Fibroblast of pulmonary artery (primary cell): ENCODE measurements around the gene ASB13.

Experiments
- DNase-seq: peaks from one replicate; pipeline ENCODE4 v3.0.0-alpha.2; 2010; ENCODE audit warnings: low read depth
- H3K4me3 ChIP-seq: replicated peaks from 2 replicates; pipeline ENCODE4 v1.5.1; 2011; ENCODE audit warnings: low read depth, mild to moderate bottlenecking, control low read depth, low read length, moderate library complexity
- CTCF ChIP-seq: IDR thresholded peaks from 2 replicates; pipeline ENCODE4 v1.5.1; 2011; ENCODE audit warnings: mild to moderate bottlenecking, control low read depth, low read length, inconsistent platforms; ENCODE audit errors: missing control alignments

The ASB13 gene

GRCh38 chr10:5649746-5650145, 16.6 kb downstream of the ASB13 start:
- DNase-seq, result no peak
- H3K4me3 ChIP-seq, result no peak overlapping the region
- no peak for TF ChIP-seq CTCF

GRCh38 chr10:5648494-5649457, 17.6 kb downstream of the ASB13 start:
- H3K4me3 ChIP-seq, result no peak overlapping the region
- no peak for TF ChIP-seq CTCF
- no peak for DNase-seq

- TF ChIP-seq CTCF, result no peak
- DNase-seq, result no peak
Measured at GRCh38 chr10:5647507-5648240, 18.7 kb downstream of the ASB13 start.

GRCh38 chr10:5645944-5646617, 20.3 kb downstream of the ASB13 start:
- no peak for TF ChIP-seq CTCF
- no peak overlapping the region for H3K4me3 ChIP-seq
- DNase-seq, result no peak

More at GRCh38 chr10:5647507-5648240, 18.7 kb downstream of the ASB13 start:
- no peak overlapping the region for H3K4me3 ChIP-seq

- DNase-seq, result no peak
- no peak for TF ChIP-seq CTCF
- no peak overlapping the region for H3K4me3 ChIP-seq
Measured at GRCh38 chr10:5645375-5645774, 21.0 kb downstream of the ASB13 start.

- H3K4me3 ChIP-seq, result no peak overlapping the region
- DNase-seq, result no peak
- no peak for TF ChIP-seq CTCF
Measured at GRCh38 chr10:5644930-5645329, 21.5 kb downstream of the ASB13 start.
